Panc1 (cell line): ENCODE data around the gene DGAT2. TPM values are rescaled to one million over a fixed set of nuclear protein-coding genes. Genes with fewer than 3 reads are reported as not detected.

Source experiments
- ATAC-seq: fragments of 200-7000 bp; cut with Tn5 transposase; 2 replicates; pipeline ENCODE4 v1.9.1; 2020; ENCODE audit warnings: mild to moderate bottlenecking, moderate library complexity
- BruUV-seq: library from RNA; stranded (reverse); fragments of 400-500 nt; replicated peaks from 2 replicates; lab custom pipeline; 2021; lab: Mats Ljungman, UMichigan
- CTCF ChIA-PET: fragments of 300-600 bp; sonication (Branson Sonifier 250); formaldehyde crosslinking; loops from one replicate; lab custom pipeline; 2022; ENCODE audit warnings: antibody characterized with exemption; lab: Charles Lee
- POLR2A ChIA-PET: fragments of 300-600 bp; sonication (Branson Sonifier 250); formaldehyde crosslinking; loops from one replicate; lab custom pipeline; 2022; ENCODE audit warnings: antibody characterized with exemption; lab: Charles Lee
- DNase-seq: peaks from one replicate; pipeline ENCODE4 v3.0.0-alpha.2; 2010; ENCODE audit warnings: low read depth, low spot score
- H3K27ac ChIP-seq: 2 replicates; pipeline ENCODE4 v1.5.1; 2011; ENCODE audit warnings: mild to moderate bottlenecking, low read length, inconsistent platforms
- H3K27me3 ChIP-seq: fragments of 200-500 bp; sonication (Bioruptor generic); 2 replicates; pipeline ENCODE4 v1.6.0; 2014; ENCODE audit warnings: low read length, inconsistent platforms; ENCODE audit not compliant: control insufficient read depth, insufficient read depth
- H3K36me3 ChIP-seq: fragments of 200-500 bp; sonication (Bioruptor generic); 2 replicates; pipeline ENCODE4 v1.5.1; 2014; ENCODE audit warnings: inconsistent platforms, mild to moderate bottlenecking, low read length, moderate library complexity; ENCODE audit not compliant: control insufficient read depth, insufficient read depth
- H3K4me1 ChIP-seq: 2 replicates; pipeline ENCODE4 v1.5.1; 2011; ENCODE audit warnings: inconsistent platforms, mild to moderate bottlenecking, low read length, moderate library complexity; ENCODE audit not compliant: control insufficient read depth, insufficient read depth
- H3K4me3 ChIP-seq, 2 experiments: 2 replicates each; pipeline ENCODE4 v1.5.1; 2011 to 2012; ENCODE audit warnings: low read depth in 2 of 2, low read length in 2 of 2, mild to moderate bottlenecking in 2 of 2, inconsistent platforms in 1 of 2, moderate library complexity in 1 of 2
- H3K9me3 ChIP-seq: fragments of 200-500 bp; sonication (Bioruptor generic); 2 replicates; pipeline ENCODE4 v1.5.1; 2014; ENCODE audit warnings: low read depth, mild to moderate bottlenecking, inconsistent platforms, low read length, moderate library complexity; ENCODE audit not compliant: control insufficient read depth, insufficient read depth
- POLR2AphosphoS5 ChIP-seq: IDR thresholded peaks from 2 replicates; pipeline ENCODE4 v1.6.1; 2012; ENCODE audit warnings: mild to moderate bottlenecking, low read depth, low read length, moderate library complexity
- SIN3A ChIP-seq: IDR thresholded peaks from 2 replicates; pipeline ENCODE4 v1.6.1; 2012; ENCODE audit warnings: low read depth, mild to moderate bottlenecking, low read length, moderate library complexity, borderline replicate concordance; ENCODE audit not compliant: insufficient read depth
- TCF7L2 ChIP-seq: IDR thresholded peaks from 2 replicates; pipeline ENCODE4 v1.6.1; 2011; ENCODE audit warnings: mild to moderate bottlenecking, low read depth, low read length, inconsistent platforms
- in situ Hi-C: cut with HindIII; loops from 2 replicates; pipeline ENCODE4 v1.10.0; 2016; ENCODE audit warnings: low sequenced_read_pairs, low pct_unique_long_range_greater_than_20kb
- intact Hi-C: fragments of 100-400 bp; cut with micrococcal nuclease; formaldehyde crosslinking; loops from one replicate; pipeline ENCODE4 v1.10.0; 2022; ENCODE audit not compliant: unreplicated experiment
- total RNA-seq: library from RNA; stranded (reverse); gene quantifications from one replicate; pipeline ENCODE4 v1.2.1, GENCODE V29; 2021; ENCODE audit not compliant: unreplicated experiment
- TF ChIP-seq, protein P1 (sequence below): fragments of 450-650 bp; IDR thresholded peaks from 2 replicates; pipeline ENCODE4 v1.5.1; 2017; ENCODE audit warnings: mild to moderate bottlenecking
- TF ChIP-seq, protein P2 (sequence below), 2 experiments: IDR thresholded peaks; 2 replicates each; pipeline ENCODE4 v1.6.1; 2011 to 2012; ENCODE audit warnings: low read depth in 2 of 2, control low read depth in 1 of 2, low read length in 1 of 2, mild to moderate bottlenecking in 1 of 2, moderate library complexity in 1 of 2; ENCODE audit not compliant: insufficient read depth in 1 of 2

Gene DGAT2
- total RNA-seq, 1 experiment from 2014 or later = 19.2 TPM

DNA sequence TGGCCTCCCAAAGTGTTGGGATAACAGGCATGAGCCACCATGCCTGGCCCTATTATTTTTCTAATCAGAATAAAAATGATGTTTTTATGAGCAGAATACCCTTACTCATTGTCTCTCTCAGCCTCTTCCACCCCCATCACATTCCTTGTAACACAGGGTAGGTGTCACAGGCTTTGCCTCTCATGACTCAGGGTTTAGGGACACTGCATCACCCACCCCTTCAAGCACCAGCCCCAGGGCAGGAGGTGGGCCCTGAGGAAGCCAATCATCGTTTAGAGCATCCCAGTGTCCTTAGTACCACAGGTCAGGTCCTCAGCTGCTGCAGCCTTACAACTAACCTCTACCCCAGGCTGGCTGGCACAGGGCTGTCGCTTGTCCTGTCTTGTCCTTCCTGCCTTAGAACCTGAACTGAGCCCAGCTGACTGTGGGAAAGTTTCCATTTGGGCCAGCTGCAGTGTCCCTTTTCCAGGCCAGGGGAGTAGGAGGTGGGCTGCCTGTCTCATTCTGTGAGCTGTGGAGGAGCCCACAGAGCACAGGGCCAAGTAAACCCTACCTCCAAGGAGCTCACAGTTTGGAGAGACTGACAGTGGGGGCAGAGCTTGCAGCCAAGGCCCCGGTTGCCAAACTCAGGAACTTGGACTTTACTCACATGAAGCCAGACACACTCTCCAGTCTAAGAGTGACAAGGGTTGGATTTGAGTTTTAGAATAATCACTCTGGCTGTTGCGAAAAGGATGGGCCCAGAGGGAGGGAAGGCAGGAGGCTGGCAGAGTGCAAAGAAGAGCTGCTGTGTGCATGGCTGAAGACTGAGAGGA is 26.9 kb downstream of the DGAT2 start:
- H3K4me3 ChIP-seq = no peak overlapping the region
- no peaks in the 10 kb centered on the region for H3K36me3 ChIP-seq
- ATAC-seq (no peak), DNase-seq (no peak)
- in situ Hi-C loops (no loop called here), intact Hi-C loops (no loop called here)
- ChIA-PET POLR2A (no interaction called here), CTCF (no interaction called here)
- H3K27ac ChIP-seq = no peak overlapping the region
- no TSS peak for BruUV-seq
- no peak for TF ChIP-seq POLR2AphosphoS5
- TF ChIP-seq, protein P1, sequence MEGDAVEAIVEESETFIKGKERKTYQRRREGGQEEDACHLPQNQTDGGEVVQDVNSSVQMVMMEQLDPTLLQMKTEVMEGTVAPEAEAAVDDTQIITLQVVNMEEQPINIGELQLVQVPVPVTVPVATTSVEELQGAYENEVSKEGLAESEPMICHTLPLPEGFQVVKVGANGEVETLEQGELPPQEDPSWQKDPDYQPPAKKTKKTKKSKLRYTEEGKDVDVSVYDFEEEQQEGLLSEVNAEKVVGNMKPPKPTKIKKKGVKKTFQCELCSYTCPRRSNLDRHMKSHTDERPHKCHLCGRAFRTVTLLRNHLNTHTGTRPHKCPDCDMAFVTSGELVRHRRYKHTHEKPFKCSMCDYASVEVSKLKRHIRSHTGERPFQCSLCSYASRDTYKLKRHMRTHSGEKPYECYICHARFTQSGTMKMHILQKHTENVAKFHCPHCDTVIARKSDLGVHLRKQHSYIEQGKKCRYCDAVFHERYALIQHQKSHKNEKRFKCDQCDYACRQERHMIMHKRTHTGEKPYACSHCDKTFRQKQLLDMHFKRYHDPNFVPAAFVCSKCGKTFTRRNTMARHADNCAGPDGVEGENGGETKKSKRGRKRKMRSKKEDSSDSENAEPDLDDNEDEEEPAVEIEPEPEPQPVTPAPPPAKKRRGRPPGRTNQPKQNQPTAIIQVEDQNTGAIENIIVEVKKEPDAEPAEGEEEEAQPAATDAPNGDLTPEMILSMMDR = no peak
- no peak for TF ChIP-seq SIN3A
- no peak for TF ChIP-seq TCF7L2
- TF ChIP-seq, protein P2, sequence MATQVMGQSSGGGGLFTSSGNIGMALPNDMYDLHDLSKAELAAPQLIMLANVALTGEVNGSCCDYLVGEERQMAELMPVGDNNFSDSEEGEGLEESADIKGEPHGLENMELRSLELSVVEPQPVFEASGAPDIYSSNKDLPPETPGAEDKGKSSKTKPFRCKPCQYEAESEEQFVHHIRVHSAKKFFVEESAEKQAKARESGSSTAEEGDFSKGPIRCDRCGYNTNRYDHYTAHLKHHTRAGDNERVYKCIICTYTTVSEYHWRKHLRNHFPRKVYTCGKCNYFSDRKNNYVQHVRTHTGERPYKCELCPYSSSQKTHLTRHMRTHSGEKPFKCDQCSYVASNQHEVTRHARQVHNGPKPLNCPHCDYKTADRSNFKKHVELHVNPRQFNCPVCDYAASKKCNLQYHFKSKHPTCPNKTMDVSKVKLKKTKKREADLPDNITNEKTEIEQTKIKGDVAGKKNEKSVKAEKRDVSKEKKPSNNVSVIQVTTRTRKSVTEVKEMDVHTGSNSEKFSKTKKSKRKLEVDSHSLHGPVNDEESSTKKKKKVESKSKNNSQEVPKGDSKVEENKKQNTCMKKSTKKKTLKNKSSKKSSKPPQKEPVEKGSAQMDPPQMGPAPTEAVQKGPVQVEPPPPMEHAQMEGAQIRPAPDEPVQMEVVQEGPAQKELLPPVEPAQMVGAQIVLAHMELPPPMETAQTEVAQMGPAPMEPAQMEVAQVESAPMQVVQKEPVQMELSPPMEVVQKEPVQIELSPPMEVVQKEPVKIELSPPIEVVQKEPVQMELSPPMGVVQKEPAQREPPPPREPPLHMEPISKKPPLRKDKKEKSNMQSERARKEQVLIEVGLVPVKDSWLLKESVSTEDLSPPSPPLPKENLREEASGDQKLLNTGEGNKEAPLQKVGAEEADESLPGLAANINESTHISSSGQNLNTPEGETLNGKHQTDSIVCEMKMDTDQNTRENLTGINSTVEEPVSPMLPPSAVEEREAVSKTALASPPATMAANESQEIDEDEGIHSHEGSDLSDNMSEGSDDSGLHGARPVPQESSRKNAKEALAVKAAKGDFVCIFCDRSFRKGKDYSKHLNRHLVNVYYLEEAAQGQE (IDR thresholded peaks at IDR 0.05; ENCODE audit: insufficient read depth in 1 of 2, low read depth in 2 of 2, low read length in 1 of 2) = no peak
- no peaks in the 10 kb centered on the region for H3K9me3 ChIP-seq
- no peaks in the 10 kb centered on the region for H3K27me3 ChIP-seq
- 0 out of 2 replicates have a peak, but pooled peaks cover 4% of the 10 kb centered on the region for H3K4me1 ChIP-seq

GRCh38 chr11:75796091-75796435 is 27.5 kb downstream of the DGAT2 start:
- in situ Hi-C loops = no loop called here
- TF ChIP-seq, protein P2 (IDR thresholded peaks at IDR 0.05; ENCODE audit: insufficient read depth in 1 of 2, low read depth in 2 of 2, low read length in 1 of 2) = no peak
- TF ChIP-seq POLR2AphosphoS5 = no peak
- no peak for TF ChIP-seq TCF7L2
- TF ChIP-seq, protein P1 = no peak
- no peak for TF ChIP-seq SIN3A
- POLR2A ChIA-PET = no interaction called here
- Histone ChIP-seq H3K4me1 (0 out of 2 replicates have a peak, but pooled peaks cover 4% of the 10 kb centered on the region), H3K4me3 (no peak overlapping the region), H3K27me3 (no peaks in the 10 kb centered on the region), H3K9me3 (no peaks in the 10 kb centered on the region), H3K27ac (no peak overlapping the region), H3K36me3 (no peaks in the 10 kb centered on the region)
- BruUV-seq = no TSS peak
- CTCF ChIA-PET = no interaction called here
- intact Hi-C loops = no loop called here
- ATAC-seq = no peak
- DNase-seq = no peak
